NCI-H1417 (cell line): ENCODE measurements around the gene RUFY2.

Experiments
- DNase-seq, 3 experiments: peaks; one replicate each; lab custom pipeline; 2025; lab: John Stamatoyannopoulos, UW

The RUFY2 gene

DNA sequence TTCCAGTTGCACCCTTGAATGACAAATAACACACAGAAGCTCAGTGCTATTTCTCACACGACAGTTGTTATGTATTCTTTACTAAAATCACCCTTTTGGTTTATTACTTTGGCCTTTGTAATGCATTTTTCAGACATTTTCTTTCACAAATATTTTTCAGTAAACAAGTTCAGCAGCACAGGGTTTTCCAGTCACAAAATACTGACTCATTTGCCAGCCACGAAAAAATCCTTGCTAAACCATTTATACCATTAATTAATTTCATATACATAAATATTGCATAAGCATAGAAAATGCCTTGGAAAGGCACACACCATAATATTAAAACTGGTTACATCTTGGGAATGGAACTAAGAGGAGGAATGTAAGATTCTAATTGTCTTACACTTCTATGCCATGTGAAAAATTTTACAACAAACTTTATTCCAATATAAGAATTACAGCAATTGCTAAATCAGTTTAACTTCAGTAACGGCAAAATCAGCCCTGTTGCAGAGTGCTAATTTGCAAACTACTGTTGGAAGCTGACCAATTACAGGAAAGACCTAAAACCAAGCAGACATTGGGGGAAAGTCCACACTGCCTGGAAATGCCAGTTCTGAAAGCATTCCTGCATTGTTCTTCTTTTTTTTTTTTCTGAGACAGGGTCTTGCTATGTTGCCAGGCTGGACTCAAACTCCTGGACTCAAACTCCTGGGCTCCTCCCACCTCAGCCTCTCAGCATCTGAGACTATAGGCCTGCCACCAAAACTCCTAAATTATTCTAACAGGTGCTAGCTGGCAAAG lies 42.8 kb downstream of the RUFY2 start:
- no peak for DNase-seq

DNA sequence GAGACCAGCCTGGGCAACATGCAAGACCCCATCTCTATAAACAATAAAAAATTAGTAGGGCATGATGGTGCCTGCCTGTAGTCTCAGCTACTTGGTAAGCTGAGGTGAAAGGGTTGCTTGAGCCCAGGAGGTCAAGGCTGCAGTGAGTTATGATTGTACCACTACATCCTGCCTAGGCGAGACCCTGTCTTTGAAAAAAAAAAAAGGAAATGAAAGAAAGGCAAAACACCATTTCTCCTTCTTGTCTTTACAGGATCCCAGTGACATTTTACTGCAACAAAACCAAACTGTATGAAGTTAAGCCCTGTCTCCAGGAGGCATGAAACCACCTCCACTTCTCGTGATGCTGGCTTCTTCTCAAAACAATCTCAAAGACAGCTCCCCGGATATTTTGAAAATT lies 44.5 kb downstream of the RUFY2 start:
- DNase-seq = no peak

- DNase-seq = no peak
Measured at GRCh38 chr10:68359189-68359588, 47.9 kb downstream of the RUFY2 start.

DNA sequence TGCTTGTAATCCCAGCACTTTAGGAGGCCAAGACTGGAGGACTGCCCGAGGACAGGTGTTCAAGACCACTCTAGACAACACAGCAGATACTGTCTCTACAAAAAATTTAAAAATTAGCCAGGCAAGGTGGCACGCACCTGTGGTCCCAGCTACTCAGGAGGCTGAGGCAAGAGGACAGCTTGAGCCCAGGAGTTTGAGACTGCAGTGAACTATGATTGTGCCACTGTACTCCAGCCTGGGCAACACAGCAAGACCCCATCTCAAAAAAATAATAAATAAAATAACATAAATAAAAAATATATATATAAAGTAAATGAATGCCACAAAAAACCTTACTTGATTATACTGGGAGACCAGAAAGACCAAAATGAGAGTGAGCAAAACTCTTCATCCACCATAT lies 53.5 kb downstream of the RUFY2 start:
- DNase-seq = no peak

DNA sequence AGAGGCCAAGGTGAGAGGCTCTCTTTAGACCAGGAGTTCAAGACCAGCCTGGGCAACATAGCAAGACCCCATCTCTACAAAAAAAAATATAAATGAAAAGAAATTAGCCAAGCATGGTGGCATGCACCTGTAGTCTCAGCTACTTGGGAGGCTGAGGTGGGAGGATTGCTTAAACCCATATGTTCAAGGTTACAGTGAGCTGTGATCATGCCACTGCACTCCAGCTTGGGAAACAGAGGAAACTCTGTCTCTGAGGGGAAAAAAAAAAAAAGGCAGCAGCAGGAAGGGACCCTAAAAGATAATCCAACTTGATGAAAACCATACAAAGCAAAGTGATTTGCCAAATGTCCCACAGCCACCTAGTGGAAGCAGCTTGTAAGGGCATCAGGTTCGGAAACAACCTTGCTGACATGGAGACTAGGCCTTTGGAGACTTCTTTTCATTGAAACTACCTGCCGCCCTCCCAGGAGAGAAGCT lies 58.8 kb downstream of the RUFY2 start:
- peak; percentile 7 to 40 (median 8) for DNase-seq

DNA sequence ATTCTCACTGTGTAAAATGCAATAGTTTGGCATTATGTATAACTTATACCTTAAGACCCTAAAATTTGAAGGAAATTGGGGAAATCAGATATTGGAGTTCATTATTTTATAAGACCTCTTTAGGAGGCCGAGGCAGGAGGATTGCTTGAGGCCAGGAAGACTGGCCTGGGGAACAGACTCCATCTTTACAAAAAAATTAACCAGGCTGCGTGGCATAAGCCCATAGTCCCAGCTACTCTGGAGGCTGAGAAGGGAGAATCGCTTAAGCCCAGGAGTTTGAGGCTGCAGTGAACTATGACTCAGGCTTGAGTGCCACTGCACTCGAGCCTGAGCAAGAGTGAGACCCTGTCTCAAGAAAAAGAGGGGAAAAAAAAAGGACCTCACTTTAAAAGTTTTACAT lies 60.3 kb downstream of the RUFY2 start:
- DNase-seq = peak in 1 of 3 experiments; percentile 2

GRCh38 chr10:68345621-68346020 lies 61.5 kb downstream of the RUFY2 start:
- DNase-seq = peak in 1 of 3 experiments; percentile 16

GRCh38 chr10:68342909-68343516 lies 64.1 kb downstream of the RUFY2 start:
- peak in 1 of 3 experiments; percentile 14 for DNase-seq

- no peak for DNase-seq
Measured at GRCh38 chr10:68340358-68341080, 66.6 kb downstream of the RUFY2 start.

GRCh38 chr10:68336754-68337351 lies 70.2 kb downstream of the RUFY2 start:
- peak in 1 of 3 experiments; percentile 1 for DNase-seq

DNA sequence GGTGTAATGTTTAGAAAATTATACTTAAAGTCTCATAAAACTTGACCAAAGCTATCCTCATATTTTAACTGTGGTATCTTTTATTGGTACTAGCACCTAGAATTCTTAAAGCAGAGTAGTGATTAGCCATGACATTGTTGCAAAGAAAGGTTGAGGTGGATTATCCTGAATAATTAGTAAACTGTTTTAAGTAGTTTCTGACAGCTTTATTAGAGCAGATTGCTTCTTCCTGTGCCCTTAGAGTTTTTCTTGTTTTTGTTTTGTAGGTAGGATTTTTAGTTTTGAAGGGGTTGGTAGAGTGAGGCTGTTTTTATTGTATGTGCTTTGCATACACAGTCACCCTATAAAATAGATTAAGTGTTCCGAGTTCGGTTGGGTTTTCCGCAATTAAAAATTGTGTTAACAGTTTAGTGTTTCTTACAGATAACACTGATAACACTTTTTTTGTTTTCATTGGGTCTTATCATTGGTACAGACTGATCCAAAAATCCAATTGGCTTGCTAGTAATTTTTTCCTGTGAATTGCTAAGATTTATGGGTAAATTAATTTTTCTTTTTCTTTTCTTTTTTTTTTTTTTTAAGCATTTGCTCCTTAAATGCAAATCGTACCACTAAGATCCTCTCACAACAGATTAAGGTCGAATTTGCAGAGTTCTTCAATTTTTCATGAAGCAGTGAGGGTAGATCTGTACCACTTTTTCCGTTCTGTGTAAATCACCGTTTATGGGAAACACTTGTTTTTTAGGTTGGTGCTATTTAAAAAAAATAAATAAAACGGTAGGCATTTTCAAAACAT lies 72.2 kb downstream of the RUFY2 start:
- DNase-seq = no peak

DNA sequence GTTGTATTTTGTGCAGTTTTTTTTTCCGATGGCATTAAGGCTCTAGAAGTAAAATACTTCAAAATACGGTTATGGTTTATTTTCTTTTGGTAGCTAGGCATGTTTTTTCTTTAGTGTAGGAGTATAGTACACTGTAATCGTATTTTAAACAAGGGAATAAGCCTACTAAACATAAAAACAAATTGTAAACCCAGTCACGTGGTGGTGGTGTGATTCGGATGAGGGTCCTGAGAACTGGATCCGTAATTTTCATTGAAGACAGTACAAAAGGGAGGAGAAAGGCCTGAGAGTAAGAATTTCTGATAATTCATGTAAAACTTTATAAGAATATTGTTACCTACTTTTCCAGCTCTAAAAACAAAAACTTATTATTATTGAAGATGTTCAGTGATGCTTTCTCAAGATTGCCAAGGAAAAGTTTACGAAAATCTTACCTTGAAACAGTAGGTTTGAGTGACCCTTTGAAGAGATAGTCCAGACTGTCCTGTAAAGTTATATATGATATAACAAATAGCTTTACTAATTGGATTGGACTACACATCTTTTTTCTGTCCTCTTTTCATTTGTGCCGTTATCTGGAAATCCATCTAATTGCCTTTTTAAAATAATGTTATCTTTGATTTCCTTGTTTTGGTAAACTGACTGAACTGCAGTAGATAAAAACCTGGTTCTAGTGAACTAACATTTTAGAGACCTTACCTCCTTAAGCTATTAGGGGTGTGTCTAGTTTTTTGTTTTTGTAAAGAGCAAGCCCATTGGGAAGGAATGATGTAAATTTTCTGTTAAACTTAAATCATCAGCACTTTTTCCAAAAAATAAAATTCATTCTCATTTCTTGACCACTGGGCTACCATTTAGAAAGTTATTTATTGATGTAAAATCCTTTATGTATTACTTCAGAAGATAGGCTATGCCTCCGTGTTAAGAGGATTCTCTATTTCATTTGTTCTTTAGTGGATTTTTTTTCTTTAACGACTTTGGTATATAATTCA lies 73.3 kb downstream of the RUFY2 start:
- peak in 1 of 3 experiments; percentile 23 for DNase-seq

GRCh38 chr10:68333058-68333395 lies 74.0 kb downstream of the RUFY2 start:
- DNase-seq = no peak

GRCh38 chr10:68332259-68333057 lies 74.6 kb downstream of the RUFY2 start, which contains the start of gene PBLD:
Gene PBLD (minus strand): TSS chr10:68332928. CDS start chr10:68306844, 26,084 bp downstream.
- DNase-seq = peak; percentile 72 to 87 (median 77)

DNA sequence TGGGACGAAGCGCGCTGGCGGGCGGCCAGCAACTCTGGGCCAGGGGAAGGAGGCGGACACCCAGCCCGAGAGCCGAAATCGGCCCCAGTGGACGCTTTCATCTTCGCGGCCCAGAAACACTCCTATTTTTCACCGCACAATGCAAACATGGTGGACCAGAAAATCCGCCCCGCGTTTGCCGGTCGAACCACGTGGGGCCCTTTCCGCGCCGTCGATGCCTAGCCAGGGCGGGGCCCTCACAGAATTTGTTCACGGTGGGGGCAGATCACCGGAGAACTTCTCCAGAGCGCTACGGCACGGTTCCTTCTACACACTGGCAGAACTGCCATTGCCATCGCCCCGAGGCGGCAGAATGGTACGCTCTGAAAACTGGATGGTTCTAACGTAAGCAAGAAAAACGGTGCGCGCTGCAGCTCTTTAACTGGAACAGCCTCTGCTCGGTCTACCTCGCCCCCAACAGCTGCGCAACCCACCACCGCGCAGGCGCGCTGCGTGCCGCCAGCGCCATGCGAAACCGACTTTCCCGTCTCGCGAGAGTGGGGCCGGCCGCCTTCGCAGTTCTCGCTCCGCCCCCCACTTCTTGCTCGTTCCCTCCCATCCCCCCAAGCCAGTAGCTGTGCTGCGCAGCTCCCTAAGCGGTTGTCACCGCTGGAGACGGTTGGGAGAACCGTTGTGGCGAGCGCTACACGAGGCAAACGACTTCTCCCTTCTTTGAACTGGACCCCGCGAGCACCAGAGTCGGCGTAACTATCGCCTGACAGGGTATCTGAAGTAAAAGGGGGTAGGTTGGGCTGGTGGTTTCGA lies 75.4 kb downstream of the RUFY2 start, which contains the start of gene HNRNPH3:
Gene HNRNPH3 (plus strand): TSS at position 610 of the 804 bp plus-strand sequence. CDS start 5,158 bp downstream, outside the sequence.
- peak; percentile 92 to 97 (median 95) for DNase-seq

- peak in 2 of 3 experiments; percentile 60 to 81 for DNase-seq
Measured at GRCh38 chr10:68330852-68331454, 76.1 kb downstream of the RUFY2 start.

- DNase-seq = no peak
Measured at GRCh38 chr10:68329506-68329861, 77.6 kb downstream of the RUFY2 start.
